ENCODE measurements around the gene WFDC1.

Gene WFDC1

GRCh38 chr16:84303516-84303915 is 8.8 kb downstream of the WFDC1 start:
- no peak for FAIRE-seq

- no peak for FAIRE-seq
Measured at GRCh38 chr16:84306564-84306963, 11.9 kb downstream of the WFDC1 start.

GRCh38 chr16:84307209-84307954 is 12.7 kb downstream of the WFDC1 start:
- FAIRE-seq: no peak

- FAIRE-seq: no peak
Measured at GRCh38 chr16:84308120-84308519, 13.4 kb downstream of the WFDC1 start.

- no peak for FAIRE-seq
Measured at GRCh38 chr16:84310642-84311041, 16.0 kb downstream of the WFDC1 start.

- FAIRE-seq: no peak
Measured at GRCh38 chr16:84312783-84313382, 18.2 kb downstream of the WFDC1 start.

GRCh38 chr16:84313921-84314320 is 19.2 kb downstream of the WFDC1 start:
- FAIRE-seq: no peak

- no peak for FAIRE-seq
Measured at GRCh38 chr16:84314373-84314772, 19.7 kb downstream of the WFDC1 start.

- FAIRE-seq: no peak
Measured at GRCh38 chr16:84314814-84315213, 20.1 kb downstream of the WFDC1 start.

GRCh38 chr16:84315422-84315821 is 20.7 kb downstream of the WFDC1 start:
- FAIRE-seq: no peak

GRCh38 chr16:84318091-84318975 is 23.7 kb downstream of the WFDC1 start:
- FAIRE-seq: no peak

- no peak for FAIRE-seq
Measured at GRCh38 chr16:84319146-84319760, 24.6 kb downstream of the WFDC1 start.

- no peak for FAIRE-seq
Measured at GRCh38 chr16:84320511-84320910, 25.8 kb downstream of the WFDC1 start.

- FAIRE-seq: no peak
Measured at GRCh38 chr16:84321932-84322331, 27.3 kb downstream of the WFDC1 start.

- FAIRE-seq: no peak
Measured at GRCh38 chr16:84322749-84323148, 28.1 kb downstream of the WFDC1 start.

- no peak for FAIRE-seq
Measured at GRCh38 chr16:84323606-84324005, 28.9 kb downstream of the WFDC1 start.

- no peak for FAIRE-seq
Measured at GRCh38 chr16:84324434-84325262, 30.0 kb downstream of the WFDC1 start.

- FAIRE-seq: no peak
Measured at GRCh38 chr16:84326545-84326944, 31.9 kb downstream of the WFDC1 start.

- FAIRE-seq: no peak
Measured at GRCh38 chr16:84327926-84328505, 33.3 kb downstream of the WFDC1 start.

- no peak for FAIRE-seq
Measured at GRCh38 chr16:84329016-84329415, 34.3 kb downstream of the WFDC1 start.

- FAIRE-seq: no peak
Measured at GRCh38 chr16:84329843-84330684, 35.4 kb downstream of the WFDC1 start.
